Measurements from ENCODE around the gene TP53I13. TPM values are rescaled to one million over a fixed set of nuclear protein-coding genes. Genes with fewer than 3 reads are reported as not detected.

TP53I13 gene
- total RNA-seq, 2 donors from 2014 or later, result 58.3 to 62.7 TPM

DNA sequence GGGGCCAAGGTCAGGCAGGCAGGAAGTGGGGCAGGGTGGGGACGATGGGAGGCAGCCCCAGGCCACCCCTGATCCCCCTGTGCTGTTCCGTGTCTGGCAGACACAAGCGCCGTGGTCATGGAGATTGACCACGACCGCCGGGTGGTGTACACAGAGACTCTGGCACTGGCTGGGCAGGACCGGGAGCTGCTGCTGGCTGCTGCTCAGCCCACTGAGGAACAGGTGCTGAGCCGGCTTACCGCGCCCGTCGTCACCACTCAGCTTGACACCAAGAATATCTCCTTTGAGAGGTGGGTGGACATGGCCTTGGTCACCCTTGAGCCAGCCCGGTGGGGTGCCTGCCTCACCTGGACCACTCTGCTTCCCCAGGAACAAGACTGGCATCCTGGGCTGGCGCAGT lies 40.5 kb downstream of the TP53I13 start:
- DNase-seq, result no peak
- ATAC-seq, result no peak
- intact Hi-C loops (cut with DNase I, micrococcal nuclease), result no loop called here

GRCh38 chr17:29610395-29610794 lies 41.9 kb downstream of the TP53I13 start:
- intact Hi-C loops (cut with DNase I, micrococcal nuclease), result no loop called here
- DNase-seq, result no peak
- ATAC-seq, result no peak

GRCh38 chr17:29611351-29612093 lies 43.0 kb downstream of the TP53I13 start:
- intact Hi-C loops (cut with DNase I, micrococcal nuclease), result no loop called here
- ATAC-seq, result no peak

GRCh38 chr17:29612094-29612403 lies 43.5 kb downstream of the TP53I13 start:
- DNase-seq (no peak), ATAC-seq (no peak)
- intact Hi-C loops (cut with DNase I, micrococcal nuclease), result no loop called here

More at GRCh38 chr17:29611351-29612093, 43.0 kb downstream of the TP53I13 start:
- no peak for DNase-seq

- intact Hi-C loops (cut with DNase I, micrococcal nuclease), result no loop called here
- DNase-seq (no peak), ATAC-seq (no peak)
These were observed 44.1 kb downstream of the TP53I13 start for GRCh38 chr17:29612404-29613280.

- DNase-seq (peak; percentile 92 to 96), ATAC-seq (peak; percentile 65)
- intact Hi-C loops (cut with DNase I, micrococcal nuclease), result no loop called here
These were observed 44.9 kb downstream of the TP53I13 start for GRCh38 chr17:29613352-29613837.

- peak in 1 of 2 donors; percentile 36 for DNase-seq
- intact Hi-C loops (cut with DNase I, micrococcal nuclease), result no loop called here
- no peak for ATAC-seq
These were observed 45.4 kb downstream of the TP53I13 start for GRCh38 chr17:29613856-29614255.

DNA sequence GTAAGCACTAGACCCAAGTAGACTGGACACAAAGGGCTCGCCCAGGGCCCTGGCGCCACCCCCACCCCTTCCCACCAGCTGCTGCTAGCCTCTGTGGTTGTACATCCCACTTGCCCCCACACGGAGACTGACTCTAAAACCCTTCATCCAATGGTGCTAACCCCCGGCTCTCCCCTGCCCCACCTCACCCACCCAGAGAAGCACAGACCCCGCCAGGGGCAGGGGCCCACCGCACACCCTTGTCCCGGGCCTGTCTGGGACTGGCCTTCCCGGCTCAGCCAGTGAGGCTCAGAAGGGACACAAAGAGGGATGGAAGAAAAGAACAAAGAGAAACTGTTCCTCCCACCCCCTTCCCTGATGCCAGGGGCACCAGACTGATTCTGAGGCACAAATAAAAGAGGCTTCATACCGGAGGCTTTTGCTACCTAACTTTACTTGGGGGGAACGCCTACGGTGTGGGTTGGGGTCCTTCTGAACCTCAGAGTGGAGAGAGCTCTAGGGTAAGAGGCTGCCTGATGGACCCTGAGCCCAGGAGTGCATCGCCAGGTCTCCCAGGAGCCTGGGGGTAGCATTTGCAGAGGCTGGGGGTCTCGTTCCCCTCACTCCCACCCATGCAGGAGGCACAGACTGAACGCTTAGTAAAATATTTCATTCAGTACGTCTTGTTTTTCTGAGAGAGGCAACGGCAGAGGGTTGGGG lies 46.0 kb downstream of the TP53I13 start:
- intact Hi-C loops (cut with DNase I, micrococcal nuclease), result no loop called here
- no peak for DNase-seq
- ATAC-seq, result no peak

- no peak for ATAC-seq
- intact Hi-C loops (cut with DNase I, micrococcal nuclease), result no loop called here
- DNase-seq, result peak; percentile 48 to 54
These were observed 46.5 kb downstream of the TP53I13 start for GRCh38 chr17:29615048-29615385.

DNA sequence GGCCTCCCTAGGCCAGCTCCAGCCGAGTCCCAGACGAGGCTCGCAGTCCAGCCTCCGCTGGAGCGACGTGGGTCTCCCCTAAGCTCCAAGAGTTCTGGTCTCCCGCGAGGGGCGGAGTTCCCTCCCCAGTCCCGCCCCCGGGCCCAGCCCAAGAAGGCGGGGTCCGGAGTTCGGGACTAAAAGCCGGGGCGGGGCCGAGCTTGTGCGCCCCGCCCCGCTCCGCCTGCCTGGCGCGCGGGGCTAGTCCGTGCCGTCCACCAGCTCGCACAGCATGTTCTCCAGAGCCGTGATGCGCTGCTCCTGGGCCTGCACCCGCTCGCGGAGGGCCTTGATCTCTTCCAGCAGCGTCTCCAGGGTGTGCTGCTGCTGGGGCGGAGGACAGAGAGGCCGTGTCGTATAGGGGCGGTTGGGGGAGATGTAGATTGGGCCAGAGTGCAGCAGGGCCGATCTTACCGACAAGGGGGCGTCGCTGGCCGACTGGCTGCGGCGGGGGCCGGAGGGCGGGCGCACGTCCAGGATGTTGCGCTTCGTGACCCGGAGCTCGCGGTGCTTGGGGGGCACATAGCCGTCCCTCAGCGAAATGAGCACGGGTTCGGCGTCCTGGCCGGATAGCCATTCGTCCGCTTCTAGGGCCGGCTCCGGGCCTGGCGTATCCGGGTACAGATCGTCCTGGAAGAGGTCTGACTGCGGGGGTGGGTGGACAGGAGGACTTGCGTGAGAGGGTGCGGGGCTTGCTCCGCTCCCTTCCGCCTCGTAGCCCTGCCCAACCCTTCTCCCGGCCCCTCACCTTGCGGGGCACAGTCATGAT lies 47.2 kb downstream of the TP53I13 start:
- ATAC-seq, result peak; percentile 73
- intact Hi-C loops (cut with DNase I, micrococcal nuclease), result no loop called here
- DNase-seq, result peak; percentile 79 to 89

DNA sequence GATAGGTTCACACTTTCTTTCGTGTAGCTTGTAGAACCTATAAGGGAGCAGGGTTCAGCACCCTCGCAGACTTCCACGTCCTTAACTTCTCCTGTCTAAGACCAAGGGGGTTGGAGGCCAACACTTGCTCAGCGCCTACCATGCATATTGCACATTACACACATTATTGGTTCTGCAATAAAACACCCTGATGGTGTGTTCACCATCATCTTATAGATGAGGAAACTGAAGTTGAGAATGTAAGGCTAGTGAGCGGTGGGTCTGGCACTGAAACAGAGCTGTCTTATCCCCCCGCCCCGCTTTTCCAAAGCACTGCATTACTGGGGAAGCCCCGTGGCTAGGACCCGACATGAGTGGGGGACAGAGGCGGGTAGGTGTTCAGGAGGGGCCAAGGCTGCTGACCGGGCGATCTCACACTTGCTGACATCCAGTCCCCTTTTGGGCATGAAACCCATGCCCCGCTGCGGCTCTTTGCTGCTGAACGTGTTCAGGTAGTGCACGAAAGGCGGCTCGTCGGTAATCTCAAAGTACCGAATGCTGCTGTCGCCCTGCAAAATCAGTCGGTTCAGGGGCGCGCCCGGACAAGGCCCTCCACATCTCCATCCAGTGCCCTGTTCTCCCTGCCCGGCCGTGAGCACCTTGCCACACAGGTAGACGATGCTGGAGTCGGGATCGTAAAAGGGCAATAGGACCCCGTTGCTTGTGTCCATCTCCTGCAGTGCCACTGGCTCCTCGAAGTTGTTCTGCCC lies 48.0 kb downstream of the TP53I13 start:
- intact Hi-C loops (cut with DNase I, micrococcal nuclease), result no loop called here
- ATAC-seq (no peak), DNase-seq (peak in 1 of 2 donors; percentile 39)

DNA sequence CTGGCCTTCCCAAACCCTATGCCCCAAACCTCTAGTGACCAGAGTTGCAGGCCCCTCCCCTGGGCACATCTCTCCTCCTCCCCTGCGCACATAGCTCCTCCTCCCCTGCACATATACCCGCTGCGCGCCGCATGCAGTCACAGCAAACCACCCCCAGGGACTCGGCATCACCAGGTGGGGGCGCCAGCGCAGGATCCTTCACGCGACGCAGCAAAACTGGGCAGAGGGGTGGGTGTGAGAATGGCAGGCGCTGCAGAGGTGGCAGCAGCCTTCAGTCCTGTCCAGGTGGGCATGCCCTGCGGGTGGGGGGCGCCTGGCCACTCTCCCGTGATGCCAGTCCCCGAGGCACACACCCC lies 48.6 kb downstream of the TP53I13 start:
- intact Hi-C loops (cut with DNase I, micrococcal nuclease), result no loop called here
- DNase-seq, result peak; percentile 89 to 90
- ATAC-seq, result peak; percentile 67

GRCh38 chr17:29617481-29618271 lies 49.2 kb downstream of the TP53I13 start:
- intact Hi-C loops (cut with DNase I, micrococcal nuclease), result no loop called here
- DNase-seq (peak; percentile 79 to 89), ATAC-seq (peak; percentile 66)

- intact Hi-C loops (cut with DNase I, micrococcal nuclease), result no loop called here
- no peak for DNase-seq
- no peak for ATAC-seq
These were observed 50.0 kb downstream of the TP53I13 start for GRCh38 chr17:29618272-29619065.

- intact Hi-C loops (cut with DNase I, micrococcal nuclease), result no loop called here
- DNase-seq (no peak), ATAC-seq (no peak)
These were observed 50.8 kb downstream of the TP53I13 start for GRCh38 chr17:29619251-29619650.

GRCh38 chr17:29620271-29620670 lies 51.8 kb downstream of the TP53I13 start:
- DNase-seq, result no peak
- no peak for ATAC-seq
- intact Hi-C loops (cut with DNase I, micrococcal nuclease), result no loop called here

Data from left colon (tissue), 2 donors.